Heart left ventricle (tissue), 13 donors: Measurements from ENCODE around the gene DPM2.

Source experiments
- POLR2A ChIP-seq, 2 donors: fragments of 450-650 bp; IDR thresholded peaks; one replicate each; pipeline ENCODE4 v1.6.1; 2017; ENCODE audit warnings: antibody characterized with exemption in 2 of 2, mild to moderate bottlenecking in 2 of 2, moderate library complexity in 2 of 2
- TF ChIP-seq, protein P1 (sequence below), 12 donors: fragments of 200-600 bp; sonication (generic) in 4 of 12; IDR thresholded peaks; one replicate each; pipeline versions ENCODE4 v1.5.0 to v1.8.0; 2018 to 2022; ENCODE audit warnings: antibody characterized with exemption in 12 of 12, mild to moderate bottlenecking in 5 of 12
- donor health status: ischemic (EF 13 %, LVEDD 7.1; RV severe dilation, severe dysfunction).
- donor health status: DM: no; HTN: yes; CAD: no.
- donor health status: DM: no; HTN: no; CAD: no.
- donor health status: ischemic (EF 25% LVEDD 6.9; RV normal size, moderate dysfunction).
- donor health status: ischemic (EF 25% LVEDD 5.7; RV mildly dilated, moderate dysfunction).
- donor health status: ischemic (EF 35%, LVEDD 5.7; RV mildly dilated, moderate dysfunction).
- donor health status: nonischemic (EF 11% LVEDD 7.7; RV severe dilation, severe dysfunction).
- donor health status: DM: yes; HTN: yes; CAD: no.
- donor health status: PGD.
- donor health status: ischemic (EF 29% LVEDD 5.4; RV normal size, mild dysfunction).
- donor health status: nonischemic (EF 23%, LVEDD 6.1; RV moderate dilation, normal function).

DNA sequence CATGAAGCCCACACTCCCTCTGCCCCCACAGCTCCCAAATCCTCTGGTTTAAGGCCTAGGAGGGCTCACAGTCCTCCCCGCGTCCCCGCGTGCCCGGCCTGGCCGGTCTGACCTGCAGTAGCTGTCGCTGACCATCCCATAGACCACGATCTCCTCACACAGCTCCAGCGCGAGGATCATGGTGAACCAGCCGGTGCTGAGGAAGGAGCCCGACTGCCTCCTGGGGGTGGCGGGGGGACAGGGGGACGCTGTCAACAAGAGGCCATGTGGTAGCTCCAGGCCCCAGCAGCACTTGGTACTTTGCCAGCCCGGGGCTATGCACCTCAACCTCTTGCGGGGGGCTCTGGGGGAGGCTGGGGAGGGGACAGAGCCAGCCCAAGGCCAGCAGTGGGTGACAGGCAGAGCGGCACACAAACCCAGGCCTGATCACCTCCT lies 27.8 kb downstream of the DPM2 start:
- TF ChIP-seq, protein P1, sequence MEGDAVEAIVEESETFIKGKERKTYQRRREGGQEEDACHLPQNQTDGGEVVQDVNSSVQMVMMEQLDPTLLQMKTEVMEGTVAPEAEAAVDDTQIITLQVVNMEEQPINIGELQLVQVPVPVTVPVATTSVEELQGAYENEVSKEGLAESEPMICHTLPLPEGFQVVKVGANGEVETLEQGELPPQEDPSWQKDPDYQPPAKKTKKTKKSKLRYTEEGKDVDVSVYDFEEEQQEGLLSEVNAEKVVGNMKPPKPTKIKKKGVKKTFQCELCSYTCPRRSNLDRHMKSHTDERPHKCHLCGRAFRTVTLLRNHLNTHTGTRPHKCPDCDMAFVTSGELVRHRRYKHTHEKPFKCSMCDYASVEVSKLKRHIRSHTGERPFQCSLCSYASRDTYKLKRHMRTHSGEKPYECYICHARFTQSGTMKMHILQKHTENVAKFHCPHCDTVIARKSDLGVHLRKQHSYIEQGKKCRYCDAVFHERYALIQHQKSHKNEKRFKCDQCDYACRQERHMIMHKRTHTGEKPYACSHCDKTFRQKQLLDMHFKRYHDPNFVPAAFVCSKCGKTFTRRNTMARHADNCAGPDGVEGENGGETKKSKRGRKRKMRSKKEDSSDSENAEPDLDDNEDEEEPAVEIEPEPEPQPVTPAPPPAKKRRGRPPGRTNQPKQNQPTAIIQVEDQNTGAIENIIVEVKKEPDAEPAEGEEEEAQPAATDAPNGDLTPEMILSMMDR (IDR thresholded peaks at IDR 0.05): no peak
- TF ChIP-seq POLR2A (IDR thresholded peaks at IDR 0.05): no peak
